GM18499 (cell line): ENCODE results near the gene ATP2B3.

Experiments
- ATAC-seq: cut with Tn5 transposase; IDR thresholded peaks from one replicate; pipeline ENCODE4 v1.9.1; 2021; ENCODE audit warnings: moderate number of reproducible peaks; ENCODE audit not compliant: insufficient read depth, unreplicated experiment

Gene ATP2B3

DNA sequence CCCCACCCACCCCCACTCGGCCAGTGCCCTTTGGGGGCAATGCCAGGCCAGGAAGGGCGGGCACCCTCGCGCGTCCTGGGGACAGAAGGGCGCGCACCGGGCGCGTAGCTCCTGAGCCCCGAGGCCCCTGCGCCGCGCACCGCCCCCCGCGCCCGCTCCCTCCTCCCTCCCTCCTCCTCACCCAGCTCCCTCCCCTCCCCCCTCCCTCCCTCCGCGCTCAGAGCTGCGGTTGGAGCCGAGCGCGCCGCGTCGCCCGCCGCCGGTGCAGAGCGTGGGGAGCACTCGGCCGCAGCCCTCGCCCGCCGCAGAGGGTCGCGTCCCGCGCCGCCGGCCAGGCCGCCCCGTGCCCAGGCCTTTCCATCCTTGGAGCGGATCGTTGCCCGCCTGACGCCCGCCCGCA is at the start of gene ATP2B3:
ATP2B3 (plus strand) TSS at position 220 of the 400 bp plus-strand sequence. CDS start 18,606 bp downstream, outside the sequence.
- ATAC-seq: no peak

DNA sequence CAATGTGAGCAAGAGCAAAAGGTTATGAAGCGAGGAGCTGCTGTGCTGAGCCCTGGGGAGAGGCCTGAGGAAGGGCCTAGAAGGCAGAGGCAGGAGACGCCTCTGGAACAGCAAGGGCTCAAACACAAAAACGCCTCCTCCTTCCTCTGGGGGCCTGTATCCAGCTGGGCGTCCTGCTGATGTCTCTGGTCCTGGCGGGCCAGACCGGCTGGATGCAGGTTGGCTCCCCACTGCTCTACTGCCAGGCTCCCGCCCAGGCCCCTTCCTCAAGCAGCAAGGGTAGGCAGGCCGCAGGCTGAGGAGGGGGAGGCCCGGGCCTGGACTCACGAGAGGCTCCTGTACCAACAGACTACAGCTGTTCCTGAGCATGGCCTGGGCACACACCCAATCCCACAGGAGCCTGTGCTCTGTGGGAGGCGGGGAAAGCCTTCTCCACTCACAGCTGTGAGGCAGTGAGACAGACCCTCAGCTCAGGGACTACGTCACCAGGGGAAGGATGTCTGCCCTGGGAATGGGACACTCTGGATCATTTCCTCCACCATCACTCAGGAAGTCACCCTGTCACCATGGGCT is 49.3 kb upstream of the ATP2B3 start:
- ATAC-seq: no peak

DNA sequence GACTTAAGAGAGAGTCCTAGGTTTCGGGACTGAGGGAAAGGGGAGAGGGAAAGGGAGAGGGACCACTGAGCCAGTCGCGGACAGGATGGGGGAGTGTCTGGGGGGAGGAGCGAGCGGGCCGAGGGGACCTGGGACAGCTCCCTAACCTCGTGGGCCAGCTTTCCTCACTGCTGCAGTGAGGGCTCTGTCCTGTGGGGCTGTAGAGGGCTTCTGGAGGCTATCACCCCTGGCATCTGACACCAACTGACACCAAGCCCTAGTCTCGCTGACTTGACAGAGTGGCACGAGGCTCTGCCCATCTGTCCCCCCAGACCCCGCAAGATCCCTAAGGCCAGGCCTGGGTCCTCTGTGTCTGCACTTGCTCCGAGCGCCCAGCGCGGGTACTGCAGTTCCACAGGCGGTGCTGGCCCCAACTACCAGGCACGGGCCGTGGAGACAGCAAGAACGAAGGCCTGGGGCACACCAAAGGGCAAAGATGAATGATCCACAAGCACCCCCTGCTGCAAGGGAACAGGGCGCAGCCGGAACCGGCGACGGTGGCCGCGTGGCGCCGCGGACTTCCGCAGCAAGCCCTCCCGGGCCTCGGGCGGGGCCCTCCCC is 47.5 kb upstream of the ATP2B3 start:
- peak; percentile 17 for ATAC-seq

DNA sequence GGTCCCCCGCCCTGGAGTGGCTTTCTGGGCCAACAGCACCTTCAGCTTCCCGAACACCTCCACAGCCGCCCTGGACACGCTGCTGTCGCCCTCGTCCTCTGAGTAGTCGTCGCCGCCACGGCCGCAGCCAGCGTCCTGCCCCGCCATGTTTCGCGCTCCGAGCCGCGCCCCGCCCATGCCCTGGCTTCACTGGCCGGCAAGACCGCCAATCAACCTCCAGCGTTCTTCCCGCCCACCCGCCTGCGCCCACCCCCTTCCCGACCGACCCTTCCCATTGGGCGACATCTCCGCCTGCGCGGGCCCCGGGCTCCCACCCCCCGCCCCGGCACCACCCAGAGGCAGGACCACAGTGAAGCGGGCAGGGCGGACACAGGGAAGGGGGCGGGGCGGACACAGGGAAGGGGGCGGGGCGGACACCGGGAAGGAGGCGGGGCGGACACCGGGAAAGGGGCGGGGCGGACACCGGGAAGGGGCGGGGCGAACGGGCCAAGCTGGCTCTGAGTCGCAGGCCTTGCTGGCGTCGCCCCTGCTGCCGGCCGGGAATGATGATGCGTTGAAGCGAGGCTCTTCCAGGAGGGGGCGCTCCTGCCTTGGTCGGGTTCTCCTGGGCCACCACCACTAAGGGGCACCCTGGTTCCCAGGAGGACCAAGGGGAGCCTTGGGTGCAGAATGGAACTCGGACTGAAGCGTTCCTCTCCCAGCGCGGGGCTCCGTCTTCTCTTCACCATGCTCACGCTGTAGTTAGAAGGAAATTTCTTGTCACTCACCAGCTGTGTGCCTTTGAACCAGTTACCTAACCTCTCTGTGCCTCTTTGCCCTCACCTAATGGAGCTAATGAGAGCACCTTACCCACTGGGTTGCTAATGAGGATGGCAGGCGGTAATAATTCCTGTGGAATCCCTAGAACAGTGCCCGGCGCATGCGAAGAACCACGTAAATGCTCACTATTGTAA is 46.8 kb upstream of the ATP2B3 start, which contains the start of gene HAUS7:
HAUS7 (minus strand) TSS at position 166 of the 953 bp plus-strand sequence; CDS start at position 147, 19 bp downstream.
- ATAC-seq: peak; percentile 54

DNA sequence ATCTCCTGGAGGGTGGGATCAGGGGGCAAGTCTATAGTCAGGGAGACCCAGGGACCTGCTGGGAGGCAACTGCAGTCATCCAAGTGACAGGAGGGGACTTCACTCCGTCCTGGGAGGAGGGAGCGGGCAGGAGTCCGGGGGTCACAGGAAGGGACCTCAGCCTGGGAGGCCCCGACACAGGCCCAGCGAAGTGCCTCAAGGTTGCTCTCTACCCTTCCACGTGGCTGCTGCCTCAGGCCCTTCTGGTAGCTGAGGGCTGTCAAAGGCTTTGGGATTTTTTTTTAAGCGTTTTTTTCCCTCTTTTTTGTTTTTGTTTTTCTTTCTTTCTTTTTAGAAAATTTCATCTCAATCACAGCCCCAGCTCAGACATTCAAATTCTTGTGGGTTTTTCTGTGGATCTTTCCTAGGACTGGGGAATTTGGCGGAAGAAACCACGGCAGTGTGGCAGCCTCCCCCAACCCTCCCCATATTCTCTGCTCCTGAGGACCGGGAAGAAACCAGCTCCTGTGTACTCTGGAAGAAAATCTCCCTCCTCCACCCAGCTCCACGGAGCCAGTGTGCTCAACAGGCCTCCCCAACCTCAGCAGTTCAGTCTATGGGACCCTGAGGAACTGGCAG is 45.7 kb upstream of the ATP2B3 start:
- ATAC-seq: no peak

DNA sequence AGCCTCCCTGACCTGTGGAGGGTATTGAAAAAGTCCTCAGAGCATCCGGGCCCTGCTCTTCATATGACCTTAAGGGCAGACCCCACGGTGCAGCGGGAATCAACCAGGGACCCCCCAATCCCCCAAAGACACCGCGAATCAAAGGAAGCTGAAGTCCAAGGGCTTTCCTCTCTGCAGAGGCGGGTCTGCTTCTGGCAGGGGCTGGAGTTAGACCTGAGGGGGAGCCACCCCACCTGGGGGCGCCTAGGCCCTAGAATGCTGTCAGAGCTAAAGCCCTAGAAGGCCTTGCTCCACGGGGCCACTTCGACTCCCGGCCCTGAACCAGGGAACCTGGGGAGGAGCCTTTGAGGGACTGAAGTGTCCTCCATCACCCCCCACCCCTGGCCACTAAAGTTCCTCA is 44.3 kb upstream of the ATP2B3 start:
- ATAC-seq: no peak

DNA sequence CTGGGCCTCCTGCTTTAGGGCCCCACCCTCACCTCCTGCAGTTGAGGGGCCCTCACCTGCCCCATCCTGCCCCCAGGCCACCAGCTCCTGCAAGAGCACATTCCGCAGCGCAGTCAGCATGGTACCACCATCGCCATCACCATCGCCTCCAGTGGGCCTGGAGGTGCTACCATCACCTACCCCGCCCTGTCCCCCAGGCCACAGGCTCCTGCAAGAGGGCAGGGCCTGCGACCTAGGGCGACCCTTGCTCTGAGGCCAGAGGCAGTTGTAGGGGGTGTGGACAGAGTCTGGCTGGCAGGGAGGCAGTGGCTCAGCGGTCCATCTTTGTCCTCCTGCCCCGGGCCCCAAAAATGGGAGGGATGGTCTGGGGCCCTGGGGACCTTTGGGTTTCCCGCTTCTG is 43.2 kb upstream of the ATP2B3 start:
- no peak for ATAC-seq

DNA sequence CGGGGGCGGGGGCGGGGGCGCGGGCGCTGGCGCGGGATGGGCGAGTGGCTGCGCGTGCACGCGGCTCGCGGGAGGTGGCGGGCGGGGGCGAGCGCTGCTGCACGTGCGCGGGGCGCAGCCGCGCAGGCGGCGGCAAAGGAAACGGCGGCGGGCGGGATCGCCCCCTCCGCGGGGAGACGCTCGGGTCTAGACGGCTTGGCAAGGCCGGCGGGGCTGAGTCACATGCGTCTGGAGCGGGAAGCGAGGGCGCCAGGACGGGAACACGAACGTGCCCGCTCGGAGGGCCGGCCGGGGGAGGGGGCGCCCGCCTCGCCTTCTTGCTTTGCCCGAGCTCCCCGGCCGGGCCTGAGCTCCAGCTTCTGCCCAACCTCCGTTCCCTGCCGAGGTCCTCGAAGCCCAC is 42.7 kb upstream of the ATP2B3 start:
- no peak for ATAC-seq

DNA sequence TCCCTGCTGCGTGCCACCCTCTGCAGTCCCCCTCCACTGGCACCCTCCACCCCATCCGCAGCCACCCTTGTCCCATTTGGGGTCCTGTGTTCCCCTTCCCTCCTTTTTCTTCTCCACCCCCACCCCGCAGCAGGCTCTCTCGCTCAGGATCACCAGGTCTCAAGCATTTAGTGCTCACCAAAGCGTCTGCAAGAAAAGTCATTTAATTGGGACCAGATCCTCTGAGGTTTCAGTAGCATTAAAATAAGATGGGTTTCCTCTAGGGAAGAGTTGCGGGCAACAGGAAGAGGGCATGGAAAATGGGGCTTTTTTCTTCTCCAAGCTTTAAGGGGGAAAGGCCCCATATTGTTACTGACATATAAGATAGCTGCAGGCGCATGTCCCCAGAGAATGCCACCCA is 42.2 kb upstream of the ATP2B3 start:
- ATAC-seq: no peak

DNA sequence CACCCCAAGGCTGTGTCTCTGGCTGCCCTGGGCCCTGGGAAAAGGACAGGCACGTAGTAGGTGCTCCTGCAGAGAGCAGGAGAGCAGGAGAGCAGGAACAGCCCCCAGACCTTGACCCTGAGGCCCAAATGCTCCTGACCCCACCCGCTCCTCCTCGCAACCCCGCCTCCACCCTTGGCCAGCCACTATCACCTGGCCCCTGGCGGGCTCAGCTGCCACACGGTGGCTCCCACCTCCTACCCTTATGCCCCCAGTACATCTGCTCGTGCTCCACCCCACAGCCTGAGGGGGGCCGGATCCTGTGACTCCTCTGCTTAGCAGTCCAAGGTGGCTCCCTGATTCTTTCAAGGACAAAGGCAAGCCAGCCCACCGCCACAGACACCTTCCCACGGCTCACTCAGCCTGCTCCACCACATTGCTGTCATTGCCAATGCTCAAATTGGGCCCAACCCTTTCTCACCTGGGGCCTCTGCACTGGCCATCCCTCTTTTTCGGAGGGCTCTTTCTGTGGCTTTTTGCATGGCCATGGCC is 41.6 kb upstream of the ATP2B3 start:
- no peak for ATAC-seq

DNA sequence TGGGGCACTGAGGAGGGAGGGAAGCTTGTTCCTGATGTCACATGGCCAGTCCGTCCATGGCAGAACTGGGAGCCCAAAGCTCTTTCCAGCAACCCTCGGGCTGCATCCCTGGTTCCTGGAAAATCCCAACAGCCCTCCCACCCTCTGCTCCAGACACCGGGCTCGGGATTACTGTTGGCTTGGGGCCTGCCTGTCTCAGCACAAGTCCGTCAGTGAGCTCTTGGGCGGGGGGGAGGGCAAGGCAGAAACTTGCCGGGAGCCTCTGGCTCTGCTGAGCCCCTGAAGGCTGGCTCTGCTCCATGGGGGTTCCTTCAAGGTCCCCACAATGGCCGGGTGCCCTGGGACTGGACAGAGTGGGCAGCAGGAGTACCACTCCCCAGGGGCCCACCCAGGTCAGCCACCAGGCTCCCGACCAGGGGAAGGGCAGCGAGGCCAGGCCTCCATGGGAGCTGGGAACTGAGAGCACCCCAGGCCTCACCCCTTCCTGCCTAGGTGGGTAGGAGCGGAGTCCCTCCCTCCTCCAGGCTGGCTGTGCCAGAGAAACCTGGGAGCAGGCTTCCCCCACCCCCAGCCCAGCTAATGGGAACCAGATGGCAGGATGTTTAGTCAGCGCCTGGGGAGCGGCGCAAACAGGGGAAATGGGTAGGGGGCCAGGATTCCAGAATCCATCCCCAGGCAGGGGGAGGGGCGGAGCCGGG is 40.6 kb upstream of the ATP2B3 start:
- no peak for ATAC-seq

DNA sequence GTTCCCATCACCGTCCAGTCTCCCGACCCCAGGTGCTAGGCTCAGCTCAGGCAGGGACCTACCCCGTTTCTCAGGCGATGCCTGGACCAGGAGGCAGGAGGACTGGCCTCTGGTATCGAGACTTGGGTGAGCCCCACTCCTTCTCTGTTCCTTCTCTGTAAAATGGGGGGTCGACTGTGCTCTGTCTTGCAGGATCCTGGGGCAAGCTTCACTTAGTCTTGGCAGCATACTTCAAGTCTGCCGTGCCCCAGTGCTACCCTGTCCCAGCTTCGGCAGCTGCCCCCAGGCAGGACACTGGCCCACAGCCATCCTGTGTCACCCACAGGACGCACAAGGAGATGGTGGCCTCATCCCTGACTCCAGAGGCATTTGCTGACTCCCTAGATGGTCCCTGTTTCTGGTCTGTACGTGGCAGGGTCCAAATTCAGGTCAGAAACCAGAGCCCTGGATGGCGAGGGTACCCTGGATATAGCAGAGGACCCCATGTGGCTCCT is 40.0 kb upstream of the ATP2B3 start:
- ATAC-seq: no peak

DNA sequence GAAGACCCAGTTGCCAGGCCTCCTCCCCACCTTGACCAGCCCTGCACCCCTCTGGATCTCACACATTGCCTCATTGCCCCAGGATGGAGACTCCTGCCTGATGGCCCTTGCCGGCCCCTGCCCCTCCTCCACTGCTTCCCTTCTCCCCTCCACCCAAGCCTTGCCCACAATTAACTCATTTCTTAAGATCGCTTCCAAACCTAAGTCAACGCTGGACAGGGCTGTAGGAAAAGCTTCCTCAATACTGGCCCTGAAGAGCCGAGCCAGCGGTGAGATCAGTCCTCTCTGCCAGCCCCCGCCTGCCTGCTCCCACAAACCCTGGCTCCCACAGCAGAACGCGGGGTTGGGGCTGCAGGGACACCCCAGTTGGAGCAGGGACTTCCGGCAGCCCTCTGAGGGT is 39.5 kb upstream of the ATP2B3 start:
- ATAC-seq: no peak

DNA sequence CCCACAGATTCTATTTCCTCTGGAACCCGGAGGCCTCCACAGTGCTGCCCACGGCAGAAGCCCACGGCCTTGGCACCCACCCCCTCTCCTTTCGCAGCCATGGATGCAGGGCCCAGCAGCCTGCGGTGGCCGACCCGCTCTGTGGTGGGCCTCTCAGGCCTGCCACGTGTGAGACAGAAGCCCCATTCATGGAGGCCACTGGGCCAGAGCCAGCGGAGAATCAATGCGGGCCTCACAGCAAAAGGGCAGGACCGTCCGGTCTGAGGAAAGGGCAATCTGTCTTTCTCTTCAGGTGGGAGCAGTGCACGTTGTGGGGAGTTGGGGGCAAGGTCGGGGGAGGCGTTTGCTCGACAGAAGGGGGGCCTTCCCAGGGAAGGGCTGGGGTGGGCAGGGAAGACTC is 38.7 kb upstream of the ATP2B3 start:
- ATAC-seq: no peak

DNA sequence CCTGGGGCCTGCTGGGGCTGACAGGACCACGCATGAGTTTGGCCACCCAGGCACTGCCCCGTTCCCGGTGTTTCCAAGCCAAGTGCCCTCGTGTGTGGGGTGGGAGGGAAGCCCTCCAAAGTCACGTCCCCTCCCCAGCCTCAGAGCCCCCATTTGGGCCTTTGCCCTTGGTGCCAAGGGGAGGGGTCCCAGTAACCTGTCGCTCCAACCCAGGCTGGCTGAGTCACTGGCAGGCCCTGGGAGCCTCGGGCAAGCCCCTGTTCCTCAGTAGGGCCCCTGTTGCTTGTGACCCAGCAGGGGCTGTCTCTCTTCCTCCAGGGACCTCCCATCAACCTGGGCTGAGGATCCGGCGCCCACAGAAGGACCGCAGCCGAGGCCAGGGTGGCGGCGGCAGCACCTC is 36.4 kb upstream of the ATP2B3 start:
- no peak for ATAC-seq

DNA sequence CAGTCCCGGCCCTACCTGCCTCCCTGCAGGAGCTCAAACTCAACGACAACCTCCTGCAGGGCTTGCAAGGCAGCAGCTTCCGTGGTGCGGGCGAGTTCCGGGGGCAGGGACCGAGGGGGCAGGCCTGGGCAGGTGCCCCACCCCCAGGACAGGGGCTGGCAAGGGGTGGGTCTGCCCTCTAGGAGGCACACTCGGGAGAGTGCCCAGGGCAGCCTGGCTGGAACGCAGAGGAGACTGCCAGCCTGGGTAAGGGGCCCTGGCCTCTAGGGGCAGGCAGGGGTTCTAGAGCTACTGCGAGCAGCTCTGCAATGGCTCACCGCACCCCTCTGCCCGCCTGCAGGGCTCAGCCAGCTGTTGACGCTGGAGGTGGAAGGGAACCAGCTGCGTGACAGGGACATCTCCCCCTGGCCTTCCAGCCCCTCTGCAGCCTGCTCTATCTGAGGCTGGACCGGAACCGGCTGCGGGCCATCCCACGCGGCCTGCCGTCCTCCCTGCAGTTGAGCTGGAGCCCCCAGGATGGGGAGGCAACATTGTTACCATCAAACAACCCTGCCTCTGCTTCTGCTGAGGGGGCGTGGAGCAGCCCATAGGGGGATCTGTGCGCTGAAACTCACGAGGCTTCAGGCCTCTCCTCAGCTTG is 34.9 kb upstream of the ATP2B3 start:
- ATAC-seq: no peak

DNA sequence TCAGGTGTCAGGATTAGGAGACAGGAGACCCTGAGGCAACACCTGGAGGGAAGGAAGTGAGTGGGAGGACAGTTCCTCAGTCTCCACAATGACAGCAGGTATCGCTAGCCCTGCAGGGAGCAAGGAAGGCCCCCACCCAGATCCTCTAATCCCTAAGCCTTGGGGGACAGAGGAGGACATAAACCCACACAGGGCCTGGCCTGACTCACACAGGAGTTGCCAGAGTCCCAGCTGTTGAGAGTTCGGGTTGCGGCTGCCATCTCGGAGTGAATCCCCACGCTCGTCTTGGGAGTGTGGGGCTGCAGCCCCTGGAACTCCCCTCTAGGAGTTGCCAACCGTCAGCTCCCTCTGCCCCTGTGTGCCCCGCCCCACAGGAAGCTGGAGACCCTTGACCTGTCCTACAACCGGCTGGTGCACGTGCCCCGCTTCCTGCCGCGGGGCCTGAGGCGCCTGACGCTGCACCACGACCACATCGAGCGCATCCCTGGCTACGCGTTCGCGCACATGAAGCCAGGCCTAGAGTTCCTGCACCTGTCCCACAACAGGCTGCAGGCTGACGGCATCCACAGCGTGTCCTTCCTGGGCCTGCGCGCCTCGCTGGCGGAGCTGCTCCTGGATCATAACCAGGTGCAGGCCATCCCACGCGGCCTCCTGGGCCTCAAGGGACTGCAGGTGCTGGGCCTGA is 31.9 kb upstream of the ATP2B3 start:
- ATAC-seq: no peak

DNA sequence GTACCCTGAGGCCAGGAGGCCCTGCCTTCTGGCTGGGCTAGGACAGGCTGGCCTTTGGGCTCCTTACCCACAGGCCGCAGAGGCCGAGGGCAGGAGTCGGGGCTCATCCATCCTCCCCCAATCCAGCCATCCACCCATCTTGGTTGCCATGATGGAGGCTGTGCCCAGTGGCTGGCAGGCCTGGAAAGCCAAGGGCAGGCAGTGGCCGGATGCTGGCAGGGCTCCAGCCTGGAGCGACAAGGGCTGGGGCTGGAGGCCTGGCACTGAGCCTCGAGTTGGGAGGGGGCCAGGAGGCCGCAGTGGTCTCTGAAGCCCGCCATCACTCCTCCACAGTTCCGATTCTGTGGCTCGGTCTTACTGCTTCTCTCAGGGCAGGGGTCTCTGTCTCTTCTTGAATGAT is 31.3 kb upstream of the ATP2B3 start:
- no peak for ATAC-seq

DNA sequence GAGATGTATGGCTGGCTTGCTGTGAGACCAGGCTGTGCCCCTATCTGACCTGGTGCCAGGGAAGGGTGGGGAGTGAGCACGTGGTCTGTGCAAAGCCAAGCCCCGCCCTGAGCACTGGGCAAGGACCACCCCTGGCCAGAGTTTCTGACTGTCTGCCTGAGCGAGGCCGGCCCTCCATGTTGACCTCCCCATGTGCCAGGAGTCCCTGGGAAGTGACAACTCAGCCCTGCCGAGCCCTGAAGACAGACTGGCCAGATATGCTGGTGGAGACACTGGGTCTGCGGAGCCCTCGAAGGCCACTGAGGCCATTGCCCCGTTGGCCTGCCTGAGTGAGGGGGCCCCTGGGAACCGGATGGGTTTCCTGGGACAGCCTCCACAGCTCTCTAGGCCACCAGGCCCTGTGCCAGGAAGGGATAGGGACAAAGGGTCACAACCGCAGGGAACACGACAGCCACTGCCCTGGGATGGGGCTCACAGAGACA is 29.8 kb upstream of the ATP2B3 start:
- no peak for ATAC-seq
